LNCaP clone FGC (cell line): ENCODE measurements around the gene KCTD1.

ENCODE experiments used
- DNase-seq: peaks from one replicate; pipeline ENCODE4 v3.0.0-alpha.2; 2011; ENCODE audit warnings: low read depth
- H3K4me3 ChIP-seq: 2 replicates; pipeline ENCODE4 v1.5.1; 2011; ENCODE audit warnings: mild to moderate bottlenecking, low read depth, low read length, control low read depth
- CTCF ChIP-seq: IDR thresholded peaks from 2 replicates; pipeline ENCODE4 v1.5.1; 2012; ENCODE audit warnings: mild to moderate bottlenecking; ENCODE audit not compliant: control insufficient read depth, insufficient read depth; ENCODE audit errors: extremely low read depth

KCTD1 gene

GRCh38 chr18:26536032-26536431 lies 12.3 kb downstream of the KCTD1 start:
- H3K4me3 ChIP-seq, result no peak overlapping the region
- no peak for TF ChIP-seq CTCF

GRCh38 chr18:26535630-26536029 lies 12.7 kb downstream of the KCTD1 start:
- no peak overlapping the region for H3K4me3 ChIP-seq
- TF ChIP-seq CTCF, result no peak
- no peak for DNase-seq

More at GRCh38 chr18:26536032-26536431, 12.3 kb downstream of the KCTD1 start:
- no peak for DNase-seq

GRCh38 chr18:26532367-26533340 lies 15.7 kb downstream of the KCTD1 start:
- TF ChIP-seq CTCF, result no peak
- DNase-seq, result no peak

GRCh38 chr18:26531605-26532298 lies 16.6 kb downstream of the KCTD1 start:
- no peak for TF ChIP-seq CTCF
- no peak for DNase-seq
- H3K4me3 ChIP-seq, result no peak overlapping the region

More at GRCh38 chr18:26532367-26533340, 15.7 kb downstream of the KCTD1 start:
- H3K4me3 ChIP-seq, result no peak overlapping the region

GRCh38 chr18:26526966-26527234 lies 21.5 kb downstream of the KCTD1 start:
- TF ChIP-seq CTCF, result no peak
- no peak for DNase-seq
- H3K4me3 ChIP-seq, result no peak overlapping the region

GRCh38 chr18:26526128-26526965 lies 22.0 kb downstream of the KCTD1 start:
- no peak for DNase-seq
- TF ChIP-seq CTCF, result no peak

More at GRCh38 chr18:26526128-26526965, 22.0 kb downstream of the KCTD1 start:
- no peak overlapping the region for H3K4me3 ChIP-seq
